ENCODE results near the gene TRPT1. TPM values are rescaled to one million over a fixed set of nuclear protein-coding genes. Genes with fewer than 3 reads are reported as not detected.

Gene TRPT1
- total RNA-seq, 1 experiment from 2014 or later, result 58.8 TPM

DNA sequence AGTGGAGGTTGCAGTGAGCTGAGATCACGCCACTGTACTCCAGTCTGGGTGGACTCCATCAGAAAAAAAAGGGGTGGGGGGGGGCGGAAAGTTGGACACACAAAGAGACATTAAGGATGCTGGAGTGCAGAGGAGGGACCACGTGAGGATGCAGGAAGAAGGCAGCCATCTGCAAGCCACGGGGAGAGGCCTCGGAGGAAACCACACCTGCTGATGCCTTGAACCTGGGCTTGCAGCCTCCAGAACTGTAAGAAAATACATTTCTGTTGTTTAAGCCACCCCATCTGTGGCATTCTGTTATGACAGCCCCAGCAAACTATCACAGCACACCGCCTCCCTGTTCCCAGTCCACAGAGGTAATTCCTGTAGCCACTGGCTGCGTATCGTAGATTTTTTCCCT, 49.2 kb downstream of the TRPT1 start:
- no peak overlapping the region for H3K4me3 Mint-ChIP-seq
- H3K4me1 Mint-ChIP-seq, result peaks cover 11% of the 10 kb centered on the region
- H3K9me3 Mint-ChIP-seq, result peaks cover 10% of the 10 kb centered on the region
- ATAC-seq (no peak), DNase-seq (ENCODE audit: low spot score) (no peak)
- TF ChIP-seq FOXJ3 (CRISPR knock-in tag; IDR thresholded peaks at IDR 0.05; ENCODE audit: borderline replicate concordance), result no peak
- TF ChIP-seq ZNF396 (CRISPR knock-in tag; IDR thresholded peaks at IDR 0.05; ENCODE audit: borderline replicate concordance), result no peak
- no peak for TF ChIP-seq ATF1 (CRISPR knock-in tag; IDR thresholded peaks at IDR 0.05)
- no peak for TF ChIP-seq SOX15 (CRISPR knock-in tag; IDR thresholded peaks at IDR 0.05)
- TF ChIP-seq, protein P1, sequence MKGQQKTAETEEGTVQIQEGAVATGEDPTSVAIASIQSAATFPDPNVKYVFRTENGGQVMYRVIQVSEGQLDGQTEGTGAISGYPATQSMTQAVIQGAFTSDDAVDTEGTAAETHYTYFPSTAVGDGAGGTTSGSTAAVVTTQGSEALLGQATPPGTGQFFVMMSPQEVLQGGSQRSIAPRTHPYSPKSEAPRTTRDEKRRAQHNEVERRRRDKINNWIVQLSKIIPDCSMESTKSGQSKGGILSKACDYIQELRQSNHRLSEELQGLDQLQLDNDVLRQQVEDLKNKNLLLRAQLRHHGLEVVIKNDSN (CRISPR knock-in tag; IDR thresholded peaks at IDR 0.05), result no peak
- TF ChIP-seq, protein P2, sequence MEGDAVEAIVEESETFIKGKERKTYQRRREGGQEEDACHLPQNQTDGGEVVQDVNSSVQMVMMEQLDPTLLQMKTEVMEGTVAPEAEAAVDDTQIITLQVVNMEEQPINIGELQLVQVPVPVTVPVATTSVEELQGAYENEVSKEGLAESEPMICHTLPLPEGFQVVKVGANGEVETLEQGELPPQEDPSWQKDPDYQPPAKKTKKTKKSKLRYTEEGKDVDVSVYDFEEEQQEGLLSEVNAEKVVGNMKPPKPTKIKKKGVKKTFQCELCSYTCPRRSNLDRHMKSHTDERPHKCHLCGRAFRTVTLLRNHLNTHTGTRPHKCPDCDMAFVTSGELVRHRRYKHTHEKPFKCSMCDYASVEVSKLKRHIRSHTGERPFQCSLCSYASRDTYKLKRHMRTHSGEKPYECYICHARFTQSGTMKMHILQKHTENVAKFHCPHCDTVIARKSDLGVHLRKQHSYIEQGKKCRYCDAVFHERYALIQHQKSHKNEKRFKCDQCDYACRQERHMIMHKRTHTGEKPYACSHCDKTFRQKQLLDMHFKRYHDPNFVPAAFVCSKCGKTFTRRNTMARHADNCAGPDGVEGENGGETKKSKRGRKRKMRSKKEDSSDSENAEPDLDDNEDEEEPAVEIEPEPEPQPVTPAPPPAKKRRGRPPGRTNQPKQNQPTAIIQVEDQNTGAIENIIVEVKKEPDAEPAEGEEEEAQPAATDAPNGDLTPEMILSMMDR (IDR thresholded peaks at IDR 0.05), result no peak
- TF ChIP-seq, protein P3, sequence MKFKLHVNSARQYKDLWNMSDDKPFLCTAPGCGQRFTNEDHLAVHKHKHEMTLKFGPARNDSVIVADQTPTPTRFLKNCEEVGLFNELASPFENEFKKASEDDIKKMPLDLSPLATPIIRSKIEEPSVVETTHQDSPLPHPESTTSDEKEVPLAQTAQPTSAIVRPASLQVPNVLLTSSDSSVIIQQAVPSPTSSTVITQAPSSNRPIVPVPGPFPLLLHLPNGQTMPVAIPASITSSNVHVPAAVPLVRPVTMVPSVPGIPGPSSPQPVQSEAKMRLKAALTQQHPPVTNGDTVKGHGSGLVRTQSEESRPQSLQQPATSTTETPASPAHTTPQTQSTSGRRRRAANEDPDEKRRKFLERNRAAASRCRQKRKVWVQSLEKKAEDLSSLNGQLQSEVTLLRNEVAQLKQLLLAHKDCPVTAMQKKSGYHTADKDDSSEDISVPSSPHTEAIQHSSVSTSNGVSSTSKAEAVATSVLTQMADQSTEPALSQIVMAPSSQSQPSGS (CRISPR knock-in tag; IDR thresholded peaks at IDR 0.05; ENCODE audit: borderline replicate concordance, low read depth), result no peak
- TF ChIP-seq ZNF138 (CRISPR knock-in tag; conservative IDR thresholded peaks at IDR 0.05), result no peak
- TF ChIP-seq ESRRA (CRISPR knock-in tag; IDR thresholded peaks at IDR 0.05; ENCODE audit: borderline replicate concordance), result no peak
- TF ChIP-seq OVOL2 (CRISPR knock-in tag; IDR thresholded peaks at IDR 0.05; ENCODE audit: borderline replicate concordance), result no peak
- no peak for TF ChIP-seq NR2C2 (CRISPR knock-in tag; IDR thresholded peaks at IDR 0.05)
- TF ChIP-seq, protein P4, sequence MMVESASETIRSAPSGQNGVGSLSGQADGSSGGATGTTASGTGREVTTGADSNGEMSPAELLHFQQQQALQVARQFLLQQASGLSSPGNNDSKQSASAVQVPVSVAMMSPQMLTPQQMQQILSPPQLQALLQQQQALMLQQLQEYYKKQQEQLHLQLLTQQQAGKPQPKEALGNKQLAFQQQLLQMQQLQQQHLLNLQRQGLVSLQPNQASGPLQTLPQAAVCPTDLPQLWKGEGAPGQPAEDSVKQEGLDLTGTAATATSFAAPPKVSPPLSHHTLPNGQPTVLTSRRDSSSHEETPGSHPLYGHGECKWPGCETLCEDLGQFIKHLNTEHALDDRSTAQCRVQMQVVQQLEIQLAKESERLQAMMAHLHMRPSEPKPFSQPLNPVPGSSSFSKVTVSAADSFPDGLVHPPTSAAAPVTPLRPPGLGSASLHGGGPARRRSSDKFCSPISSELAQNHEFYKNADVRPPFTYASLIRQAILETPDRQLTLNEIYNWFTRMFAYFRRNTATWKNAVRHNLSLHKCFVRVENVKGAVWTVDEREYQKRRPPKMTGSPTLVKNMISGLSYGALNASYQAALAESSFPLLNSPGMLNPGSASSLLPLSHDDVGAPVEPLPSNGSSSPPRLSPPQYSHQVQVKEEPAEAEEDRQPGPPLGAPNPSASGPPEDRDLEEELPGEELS (CRISPR knock-in tag; IDR thresholded peaks at IDR 0.05), result no peak
- no peak for TF ChIP-seq NR1H2 (CRISPR knock-in tag; IDR thresholded peaks at IDR 0.05)
- TF ChIP-seq TEAD1 (CRISPR knock-in tag; IDR thresholded peaks at IDR 0.05), result no peak
- no peak for TF ChIP-seq ZNF317 (CRISPR knock-in tag; IDR thresholded peaks at IDR 0.05; ENCODE audit: borderline replicate concordance, low read depth)
- TF ChIP-seq, protein P5, sequence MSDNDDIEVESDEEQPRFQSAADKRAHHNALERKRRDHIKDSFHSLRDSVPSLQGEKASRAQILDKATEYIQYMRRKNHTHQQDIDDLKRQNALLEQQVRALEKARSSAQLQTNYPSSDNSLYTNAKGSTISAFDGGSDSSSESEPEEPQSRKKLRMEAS (CRISPR knock-in tag; IDR thresholded peaks at IDR 0.05), result no peak
- TF ChIP-seq, protein P6, sequence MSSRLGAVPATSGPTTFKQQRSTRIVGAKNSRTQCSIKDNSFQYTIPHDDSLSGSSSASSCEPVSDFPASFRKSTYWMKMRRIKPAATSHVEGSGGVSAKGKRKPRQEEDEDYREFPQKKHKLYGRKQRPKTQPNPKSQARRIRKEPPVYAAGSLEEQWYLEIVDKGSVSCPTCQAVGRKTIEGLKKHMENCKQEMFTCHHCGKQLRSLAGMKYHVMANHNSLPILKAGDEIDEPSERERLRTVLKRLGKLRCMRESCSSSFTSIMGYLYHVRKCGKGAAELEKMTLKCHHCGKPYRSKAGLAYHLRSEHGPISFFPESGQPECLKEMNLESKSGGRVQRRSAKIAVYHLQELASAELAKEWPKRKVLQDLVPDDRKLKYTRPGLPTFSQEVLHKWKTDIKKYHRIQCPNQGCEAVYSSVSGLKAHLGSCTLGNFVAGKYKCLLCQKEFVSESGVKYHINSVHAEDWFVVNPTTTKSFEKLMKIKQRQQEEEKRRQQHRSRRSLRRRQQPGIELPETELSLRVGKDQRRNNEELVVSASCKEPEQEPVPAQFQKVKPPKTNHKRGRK (CRISPR knock-in tag; IDR thresholded peaks at IDR 0.05; ENCODE audit: borderline replicate concordance), result no peak
- H3K27me3 Mint-ChIP-seq (ENCODE audit: low read depth), result peaks cover 9% of the 10 kb centered on the region
- H3K36me3 Mint-ChIP-seq, result peaks cover 32% of the 10 kb centered on the region
- ChIA-PET CTCF (interaction anchor here (0.6 kb wide), 1 partner anchor 1198 kb away, joined by 3 read pairs; no protein-coding TSS in a partner anchor), POLR2A (interaction anchor here (0.6 kb wide), 2 partner anchors 99 to 266 kb away, joined by 3 to 10 read pairs; no protein-coding TSS in a partner anchor)
- H3K27ac Mint-ChIP-seq, result no peak overlapping the region

Other genes starting within 250 kb of the TRPT1 start
- gene OTUB1, start 239.7 kb downstream of the TRPT1 start, total RNA-seq (2021), result 94.3 to 112 TPM (median 99.3 TPM) in 3 replicates
- 0.14 to 0.20 TPM (median 0.16 TPM) in 3 replicates for gene FLRT1, start 190.3 kb downstream of the TRPT1 start, total RNA-seq (2021)
- 36.9 to 54.4 TPM (median 52.9 TPM) in 3 replicates for gene MACROD1, start 60.1 kb downstream of the TRPT1 start, total RNA-seq (2021)
- gene STIP1, start 40.0 kb downstream of the TRPT1 start, total RNA-seq (2021), result 291 to 296 TPM (median 296 TPM) in 3 replicates
- gene FERMT3, start 19.5 kb downstream of the TRPT1 start, total RNA-seq (2021), result 3.8 to 8.2 TPM (median 3.8 TPM) in 3 replicates
- gene NUDT22, start 88 bp upstream of the TRPT1 start, total RNA-seq (2021), result 59.1 to 64.4 TPM (median 60.1 TPM) in 3 replicates
- 26.0 to 27.2 TPM (median 27.1 TPM) in 3 replicates for gene DNAJC4, start 4.4 kb upstream of the TRPT1 start, total RNA-seq (2021)
- gene VEGFB, start 8.4 kb upstream of the TRPT1 start, total RNA-seq (2021), result 51.7 to 62.2 TPM (median 59.7 TPM) in 3 replicates
- 57.2 to 65.9 TPM (median 61.7 TPM) in 3 replicates for gene FKBP2, start 14.9 kb upstream of the TRPT1 start, total RNA-seq (2021)
- 435 to 471 TPM (median 458 TPM) in 3 replicates for gene PPP1R14B, start 20.8 kb upstream of the TRPT1 start, total RNA-seq (2021)
- gene PLCB3, start 25.3 kb upstream of the TRPT1 start, total RNA-seq (2021), result 80.0 to 97.4 TPM (median 82.2 TPM) in 3 replicates
- gene BAD, start 58.5 kb upstream of the TRPT1 start, total RNA-seq (2021), result 30.5 to 34.7 TPM (median 31.3 TPM) in 3 replicates
- 51.1 to 53.8 TPM (median 51.8 TPM) in 3 replicates for gene GPR137, start 59.7 kb upstream of the TRPT1 start, total RNA-seq (2021)
- 0.25 to 0.74 TPM (median 0.48 TPM) in 3 replicates for gene KCNK4, start 65.1 kb upstream of the TRPT1 start, total RNA-seq (2021)
- 1.1 to 2.5 TPM (median 2.0 TPM) in 3 replicates for gene CATSPERZ, start 74.2 kb upstream of the TRPT1 start, total RNA-seq (2021)
- gene ESRRA, start 79.3 kb upstream of the TRPT1 start, total RNA-seq (2021), result 56.3 to 81.9 TPM (median 59.1 TPM) in 3 replicates
- 285 to 321 TPM (median 314 TPM) in 3 replicates for gene TRMT112, start 91.4 kb upstream of the TRPT1 start, total RNA-seq (2021)
- 255 to 293 TPM (median 282 TPM) in 3 replicates for gene PRDX5, start 91.9 kb upstream of the TRPT1 start, total RNA-seq (2021)
- gene CCDC88B, start 114.0 kb upstream of the TRPT1 start, total RNA-seq (2021), result 17.0 to 22.0 TPM (median 19.9 TPM) in 3 replicates
- gene RPS6KA4, start 133.0 kb upstream of the TRPT1 start, total RNA-seq (2021), result 16.8 to 18.3 TPM (median 18.3 TPM) in 3 replicates